ENCODE results near the gene TTC7B.

Gene TTC7B

DNA sequence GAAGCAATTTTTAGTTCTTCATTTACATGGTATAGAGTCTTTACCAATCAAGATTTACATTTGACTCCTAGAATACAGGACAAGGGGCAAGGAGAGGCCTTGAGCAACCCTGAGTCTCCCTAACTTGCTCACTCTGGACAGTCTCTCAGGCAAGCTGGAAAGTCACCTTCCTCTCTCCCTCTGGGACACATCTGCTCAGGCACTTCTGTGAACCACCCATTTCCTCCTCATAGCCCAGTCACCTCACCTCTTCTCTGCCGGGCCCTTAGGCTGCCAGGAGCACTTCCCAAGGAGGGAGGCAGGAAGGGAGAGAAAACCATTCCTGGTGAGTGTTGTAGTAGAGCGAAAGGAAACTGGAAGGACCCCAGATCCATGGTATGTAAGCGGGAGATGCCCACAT lies 202.8 kb downstream of the TTC7B start:
- no peak for FAIRE-seq

DNA sequence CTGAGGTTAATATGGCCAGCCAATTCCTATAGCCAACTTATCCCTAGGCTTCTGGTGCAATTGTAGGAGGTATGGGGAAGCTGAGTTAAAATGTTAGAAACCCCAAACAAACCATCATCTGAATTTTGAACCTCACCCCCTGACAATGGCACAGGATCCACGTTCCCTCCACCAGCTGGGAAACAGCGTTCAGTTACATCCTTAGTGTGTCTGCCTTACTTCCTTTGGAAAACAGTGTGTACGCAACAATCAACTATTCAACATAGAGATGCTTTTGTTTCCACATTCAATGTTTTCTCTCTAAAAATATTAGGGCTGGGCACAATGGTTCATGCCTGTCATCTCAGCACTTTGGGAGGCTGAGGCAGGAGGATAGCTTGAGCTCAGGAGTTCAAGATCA lies 203.4 kb downstream of the TTC7B start:
- FAIRE-seq = no peak

DNA sequence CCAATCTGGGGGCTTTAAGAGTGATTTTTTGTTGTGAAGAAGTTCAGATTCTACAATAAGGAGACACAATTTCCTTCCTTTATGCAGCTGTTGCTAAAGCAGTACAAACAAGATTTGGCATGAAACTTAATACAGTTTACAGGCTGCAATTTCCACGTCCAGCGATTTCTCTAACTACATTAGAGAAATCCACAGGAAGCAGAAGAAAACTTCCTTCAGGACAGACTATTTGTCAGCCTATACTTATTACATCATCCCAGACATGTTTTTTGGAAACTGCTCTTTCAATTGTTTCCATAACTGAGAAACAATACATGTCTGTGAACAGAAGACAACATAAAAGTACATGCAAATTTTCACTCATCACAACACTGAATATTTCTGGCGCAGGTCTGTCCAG lies 204.3 kb downstream of the TTC7B start:
- no peak for FAIRE-seq

DNA sequence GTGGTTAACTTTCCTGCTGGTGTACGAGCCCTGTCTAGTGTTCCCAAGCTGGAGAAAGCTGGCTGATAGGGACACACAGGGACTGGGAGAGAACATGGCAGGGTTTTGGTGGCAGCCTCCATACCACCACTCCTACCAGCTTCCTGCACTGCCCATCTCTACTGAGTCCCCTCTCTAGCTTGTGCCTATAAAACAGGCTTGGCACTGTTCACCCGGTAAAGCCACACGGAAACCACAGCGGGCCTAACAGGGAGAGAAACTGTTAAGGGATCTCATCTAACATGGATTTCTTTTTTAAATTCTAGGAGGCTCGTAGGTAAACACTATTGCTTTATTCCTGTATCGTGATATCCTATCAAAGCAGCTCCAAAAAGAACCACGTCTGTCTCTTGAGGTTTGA lies 204.7 kb downstream of the TTC7B start:
- no peak for FAIRE-seq

DNA sequence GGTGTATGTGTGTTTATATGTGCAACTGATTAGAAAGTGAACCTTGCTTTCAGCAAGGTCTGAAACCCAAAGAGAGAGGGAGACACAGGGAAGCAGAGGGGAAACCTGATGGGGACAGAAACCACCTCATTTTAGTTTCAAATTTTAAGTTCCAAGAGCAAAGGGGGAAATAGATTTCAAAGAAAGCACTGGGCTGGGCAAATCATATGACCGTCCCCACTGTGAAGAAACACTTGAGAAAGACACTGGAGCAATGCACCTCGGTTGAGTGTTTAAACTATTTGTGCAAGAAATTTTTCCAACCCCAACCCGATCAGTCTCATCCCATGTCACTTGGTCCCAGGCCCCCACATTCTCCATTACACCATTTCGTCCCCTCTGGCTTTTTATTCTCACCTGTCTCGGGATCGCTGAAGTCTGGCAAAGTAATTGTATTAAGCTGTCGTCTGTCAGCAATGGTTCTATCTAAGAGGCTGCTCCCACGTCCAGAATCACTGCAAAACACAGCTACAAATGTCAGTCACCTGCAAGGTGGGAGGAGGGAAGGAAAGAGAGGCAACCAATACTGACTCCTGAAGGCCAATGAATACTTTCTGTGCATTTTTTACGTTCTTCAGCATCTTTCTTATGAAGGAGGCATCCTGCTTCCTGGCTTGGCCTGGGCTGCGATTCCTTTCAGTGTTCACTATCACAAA lies 205.7 kb downstream of the TTC7B start:
- FAIRE-seq = no peak

DNA sequence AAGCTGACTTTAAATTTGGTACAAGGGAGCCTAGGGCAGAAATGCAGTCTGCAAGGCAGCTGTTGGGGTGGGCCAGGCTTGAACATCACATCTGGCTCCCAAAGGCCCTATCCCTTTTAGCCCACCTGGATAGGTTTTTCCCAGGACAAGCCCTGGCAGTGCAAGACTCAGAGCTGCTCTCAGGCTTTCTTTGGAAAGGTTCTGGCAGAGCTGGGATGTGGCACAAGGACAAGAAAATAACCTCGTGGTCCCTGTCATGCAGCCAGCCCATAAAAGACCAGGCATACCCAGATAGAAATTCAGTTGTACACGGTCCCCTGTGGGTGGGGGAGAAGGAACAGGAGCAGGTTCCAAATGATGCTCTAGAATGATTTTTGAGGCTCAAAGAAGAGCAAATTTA lies 206.9 kb downstream of the TTC7B start:
- no peak for FAIRE-seq

DNA sequence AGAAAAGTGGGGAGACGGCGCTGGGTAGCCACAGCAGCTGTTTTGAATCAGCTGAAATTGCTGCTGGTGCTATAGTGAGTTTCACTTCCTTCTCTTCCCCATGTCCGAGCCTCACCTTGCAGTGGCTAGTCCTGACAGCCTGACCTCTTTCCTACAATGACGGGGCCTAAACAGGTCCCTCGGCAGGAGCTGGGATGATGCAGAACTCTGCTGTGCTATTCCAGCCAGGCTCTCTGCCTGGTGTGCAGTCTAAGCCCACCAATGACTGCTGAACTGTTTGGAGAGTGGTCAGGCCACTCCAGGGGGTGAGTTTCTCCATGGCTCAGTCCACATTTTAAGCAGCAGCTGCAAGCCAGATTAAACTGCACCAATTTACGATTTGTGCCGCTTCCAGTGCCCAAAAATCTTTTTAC lies 207.3 kb downstream of the TTC7B start:
- no peak for FAIRE-seq

DNA sequence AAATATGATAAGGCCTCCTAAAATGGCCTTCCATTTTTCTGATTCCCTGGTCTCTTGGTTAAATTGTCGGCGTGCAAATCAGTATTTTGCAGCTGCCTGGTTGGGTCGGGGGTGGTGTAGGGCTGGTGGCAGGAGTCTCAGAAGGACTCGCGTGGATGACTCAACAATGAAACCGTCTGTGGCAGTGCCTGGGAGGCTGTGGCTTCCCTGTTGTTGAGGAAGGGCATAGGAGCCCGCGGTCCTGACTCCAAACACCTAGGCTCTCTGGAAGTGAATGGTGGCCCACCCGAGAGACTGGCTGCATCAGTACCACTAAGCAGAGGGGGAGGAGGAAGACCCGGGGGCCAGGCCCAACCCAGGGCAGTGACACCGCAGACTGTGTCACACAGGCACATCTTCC lies 207.9 kb downstream of the TTC7B start:
- no peak for FAIRE-seq

DNA sequence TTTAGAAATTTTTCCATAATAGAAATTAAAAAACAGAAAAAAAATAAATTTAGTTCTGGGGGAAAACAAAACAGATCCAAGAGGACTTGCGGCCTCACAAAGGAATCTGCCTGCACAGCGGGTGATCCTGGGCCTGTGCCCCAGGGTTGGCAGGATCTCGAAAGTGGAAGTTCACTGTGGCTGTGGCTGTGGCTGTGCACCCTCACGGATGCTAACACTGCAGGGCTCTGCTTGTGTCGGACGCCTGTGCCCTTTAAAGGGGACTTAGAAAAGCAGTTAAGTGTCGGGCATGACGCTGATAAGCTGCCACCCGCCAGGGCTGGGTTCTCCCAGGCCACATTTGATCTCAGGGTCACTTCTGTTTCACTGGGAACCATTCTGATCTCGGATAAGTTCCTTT lies 209.1 kb downstream of the TTC7B start:
- FAIRE-seq = no peak

DNA sequence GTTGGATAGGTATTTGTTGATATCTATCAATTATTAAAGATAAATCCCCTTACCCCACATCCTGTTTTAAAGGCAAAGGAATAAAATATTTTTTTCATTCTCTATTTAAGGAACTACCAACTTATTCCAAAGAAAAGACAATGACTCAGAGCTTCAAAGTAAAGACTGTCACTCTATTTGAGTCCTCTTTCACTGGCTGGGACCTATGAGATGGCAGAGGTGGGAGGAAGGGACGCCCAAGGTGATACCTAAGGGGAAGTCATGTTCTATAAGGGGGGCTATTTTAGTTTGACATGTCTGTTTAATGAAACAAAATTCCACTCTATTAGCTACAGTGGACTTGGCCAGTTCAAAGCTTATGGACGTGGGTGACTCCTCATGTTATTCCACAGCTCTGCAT lies 209.8 kb downstream of the TTC7B start:
- no peak for FAIRE-seq

DNA sequence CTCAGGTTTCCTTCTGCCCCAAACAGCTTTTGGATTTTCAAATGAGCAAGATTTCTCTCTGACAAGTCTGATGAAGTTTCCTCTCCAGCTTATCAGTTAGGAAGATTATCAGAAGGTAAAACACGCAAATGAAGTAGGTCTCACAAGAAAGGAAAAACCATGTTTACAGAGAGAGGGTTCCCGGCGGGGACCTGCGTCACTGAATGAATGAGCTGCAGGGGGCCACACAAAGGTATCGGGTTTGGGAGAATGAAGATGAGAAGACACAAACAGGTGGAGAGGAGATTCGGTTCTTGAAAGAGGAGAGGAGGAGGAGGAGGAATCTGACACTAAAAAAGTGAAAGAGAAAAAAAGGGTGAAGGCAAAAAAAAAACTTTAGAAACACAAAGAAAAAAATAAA lies 210.8 kb downstream of the TTC7B start:
- FAIRE-seq = no peak

DNA sequence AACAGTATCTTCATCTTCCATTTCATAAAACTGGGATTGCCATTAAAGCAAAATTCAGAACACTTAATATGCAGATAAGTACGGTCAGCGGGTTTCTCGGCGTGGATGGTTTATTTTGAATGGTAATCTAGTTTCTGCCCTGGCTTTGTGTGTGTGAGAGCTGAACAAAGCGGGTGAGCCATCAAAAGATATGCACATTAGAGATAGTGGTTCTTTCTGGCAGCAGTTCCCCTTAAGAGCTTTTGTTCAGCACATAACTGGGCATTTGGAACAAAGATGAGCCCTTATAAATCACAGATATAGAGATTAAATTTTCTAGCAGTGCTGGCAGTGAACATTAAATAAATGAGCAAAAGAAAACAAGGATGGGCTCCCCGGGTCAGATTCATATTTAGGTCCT lies 211.9 kb downstream of the TTC7B start:
- FAIRE-seq = no peak

DNA sequence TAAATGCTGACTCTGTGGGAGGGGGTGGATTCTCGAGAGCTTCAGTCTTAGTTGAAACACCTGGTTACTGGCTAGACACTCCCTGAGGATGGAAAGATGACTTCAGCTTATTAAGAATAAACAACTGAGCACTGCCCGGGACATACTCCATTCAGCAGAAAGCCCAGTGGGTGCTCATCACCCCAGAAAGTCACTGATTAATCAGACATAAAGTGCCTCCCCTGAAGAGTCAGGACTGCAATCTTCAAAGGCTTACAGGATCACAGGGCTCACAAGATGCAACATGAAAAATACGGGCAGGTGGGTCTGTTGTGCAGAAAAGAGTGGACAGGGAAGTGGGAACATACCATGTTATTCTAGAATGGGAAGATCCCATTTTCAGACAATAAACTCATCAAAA lies 212.4 kb downstream of the TTC7B start:
- no peak for FAIRE-seq

DNA sequence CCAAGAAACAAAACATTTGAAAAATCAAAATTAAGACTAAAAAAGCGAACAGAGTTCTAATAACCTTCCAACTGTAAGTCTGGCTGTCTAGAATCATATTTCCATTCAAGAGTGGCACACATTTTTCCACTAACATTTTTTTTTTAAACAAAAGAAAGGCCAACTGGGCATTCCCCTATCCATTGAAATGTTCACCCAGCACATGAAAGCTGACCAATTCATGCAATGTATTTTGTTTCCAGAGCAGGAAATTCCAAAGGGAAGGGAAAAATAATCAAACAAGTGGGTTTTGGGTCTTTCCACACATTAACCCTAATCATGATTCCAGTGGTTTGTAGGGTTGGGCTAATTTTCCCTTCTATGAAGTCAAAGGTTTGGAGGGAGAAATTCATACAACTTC lies 212.9 kb downstream of the TTC7B start:
- no peak for FAIRE-seq

DNA sequence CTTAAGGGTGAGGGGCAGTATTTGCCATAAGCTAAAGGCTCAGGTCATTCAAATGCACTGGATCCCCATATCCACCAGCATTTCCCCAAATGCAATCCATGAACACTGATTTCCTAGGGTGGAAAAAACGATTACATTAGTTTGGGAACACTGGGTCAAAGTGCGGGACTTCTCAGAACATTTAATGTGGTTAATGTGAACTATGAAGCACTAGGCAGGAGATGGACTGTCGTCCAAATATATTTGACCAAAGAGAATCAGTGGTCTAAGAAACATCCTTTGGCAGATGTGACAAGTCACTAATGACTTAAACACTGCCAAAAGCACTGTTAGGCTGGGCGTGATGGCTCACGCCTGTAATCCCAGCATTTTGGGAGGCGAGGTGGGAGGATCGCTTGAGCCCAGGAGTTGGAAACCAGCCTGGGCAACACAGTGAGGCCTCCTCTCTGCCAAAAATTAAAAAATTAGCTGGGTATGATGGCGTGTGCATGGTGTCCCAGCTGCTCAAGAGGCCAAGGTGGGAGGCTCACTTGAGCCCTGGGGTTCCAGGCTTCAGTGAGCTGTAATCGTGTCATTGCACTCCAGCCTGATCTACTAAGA lies 214.0 kb downstream of the TTC7B start:
- FAIRE-seq = no peak

DNA sequence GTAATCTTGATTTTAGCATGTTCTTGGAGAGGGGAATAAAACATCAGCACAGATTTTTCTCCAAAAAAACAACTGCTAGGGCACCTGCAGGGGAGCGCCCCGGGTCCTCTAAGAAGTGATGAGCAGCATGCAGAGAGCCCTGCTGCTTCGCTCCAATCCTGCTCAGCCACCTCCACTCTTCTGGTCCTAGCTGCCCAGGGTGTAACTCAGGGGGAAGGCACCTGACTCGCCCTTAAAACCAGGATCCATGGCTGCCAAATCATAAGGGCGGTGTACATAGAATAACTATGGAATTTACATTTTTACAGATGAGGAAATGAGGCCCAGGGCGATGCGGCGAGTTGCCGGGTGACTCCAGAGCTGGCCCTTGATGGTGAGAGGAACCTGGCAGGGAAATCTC lies 214.7 kb downstream of the TTC7B start:
- FAIRE-seq = no peak

DNA sequence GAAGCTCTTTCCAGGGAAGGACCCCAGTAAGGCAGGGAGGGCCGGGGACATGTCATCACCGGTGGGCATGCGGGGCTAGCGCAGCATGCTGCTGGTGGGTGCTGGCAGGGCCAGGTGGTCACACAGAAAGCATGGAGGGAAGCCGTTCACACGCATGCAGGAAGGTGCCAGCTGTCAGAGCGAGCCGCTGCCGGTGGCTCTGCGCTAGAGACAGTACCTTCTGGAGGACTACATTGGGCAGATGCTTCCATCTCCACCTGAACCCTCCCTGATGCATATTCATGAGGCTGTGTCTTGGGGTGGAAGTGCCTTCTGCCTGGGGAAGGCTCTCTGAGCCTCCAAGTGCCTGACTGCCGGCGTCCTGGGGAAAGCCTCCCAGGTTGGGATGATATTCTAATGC lies 215.6 kb downstream of the TTC7B start:
- no peak for FAIRE-seq

DNA sequence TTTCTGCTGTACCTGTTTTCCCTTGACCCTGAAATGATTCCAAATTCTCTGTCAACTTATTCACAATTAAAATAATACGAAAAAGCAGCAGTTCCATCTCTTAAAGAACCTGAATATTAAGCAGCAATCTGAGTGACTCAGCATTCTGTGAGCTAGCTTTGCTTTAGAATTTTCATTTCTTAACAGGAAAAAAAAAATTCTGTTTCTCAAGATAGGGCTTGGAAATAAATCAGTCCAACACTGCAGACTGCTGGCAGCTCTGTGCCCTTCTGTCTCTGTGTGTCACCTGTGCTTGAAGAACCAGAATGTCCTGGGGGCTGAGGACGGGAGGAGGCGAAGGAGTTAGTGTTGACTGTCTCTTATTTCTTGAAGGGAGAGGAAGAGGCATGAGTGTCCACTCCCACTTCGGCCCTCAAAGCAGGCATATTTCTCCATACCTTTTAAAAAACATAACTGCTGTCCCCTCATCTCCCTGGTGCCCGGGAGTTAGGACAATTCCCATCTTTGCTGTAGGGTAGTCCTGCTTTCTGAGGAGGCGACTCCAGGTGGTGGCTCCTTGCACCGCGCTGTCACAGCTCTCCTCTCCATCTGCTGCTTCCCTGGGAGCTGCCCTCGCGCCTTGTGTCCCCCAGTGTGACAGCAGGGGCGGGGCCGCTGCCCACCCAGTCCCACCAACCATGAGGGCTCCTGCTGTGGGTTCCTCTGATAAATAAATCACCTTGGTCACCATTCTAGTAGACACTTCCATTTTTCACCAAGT lies 216.3 kb downstream of the TTC7B start:
- no peak for FAIRE-seq

DNA sequence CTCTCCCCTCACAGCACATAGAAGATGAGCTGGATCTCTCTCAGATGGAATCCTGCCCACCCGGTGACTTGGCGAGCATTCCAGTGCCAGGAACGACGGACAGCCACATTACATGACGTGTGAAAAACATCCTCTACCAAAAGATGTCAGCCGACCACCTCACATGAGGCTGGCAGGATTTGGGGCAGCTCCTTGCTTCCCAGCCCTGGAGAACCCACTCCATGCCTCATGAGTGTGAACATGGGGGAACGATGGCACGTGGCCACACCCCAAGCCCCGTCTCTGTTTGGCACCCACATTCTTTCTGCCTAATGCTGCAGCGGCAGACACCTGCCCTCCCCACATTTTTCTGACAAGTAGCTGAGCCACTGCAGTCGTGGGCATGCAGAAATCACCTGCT lies 216.9 kb downstream of the TTC7B start:
- no peak for FAIRE-seq

DNA sequence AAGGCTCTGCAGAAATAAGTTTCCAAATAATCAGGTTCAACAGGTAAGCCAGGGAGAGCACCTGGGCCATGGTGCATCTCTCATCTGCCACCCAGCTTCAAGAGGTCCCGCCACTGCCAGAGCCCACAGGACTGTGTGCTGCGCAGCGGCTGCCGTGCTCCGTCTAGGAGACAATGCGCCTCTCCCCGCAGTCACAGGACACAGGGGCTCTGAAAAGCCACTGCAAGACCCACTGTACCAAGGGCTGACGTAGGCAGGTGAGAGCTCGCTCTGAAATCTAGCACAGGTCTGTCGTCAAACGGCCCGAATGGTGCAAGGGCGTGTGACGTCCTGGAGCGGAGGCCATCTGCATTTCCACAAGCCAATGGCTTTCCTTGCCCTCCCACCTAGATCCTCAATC lies 218.3 kb downstream of the TTC7B start:
- no peak for FAIRE-seq

DNA sequence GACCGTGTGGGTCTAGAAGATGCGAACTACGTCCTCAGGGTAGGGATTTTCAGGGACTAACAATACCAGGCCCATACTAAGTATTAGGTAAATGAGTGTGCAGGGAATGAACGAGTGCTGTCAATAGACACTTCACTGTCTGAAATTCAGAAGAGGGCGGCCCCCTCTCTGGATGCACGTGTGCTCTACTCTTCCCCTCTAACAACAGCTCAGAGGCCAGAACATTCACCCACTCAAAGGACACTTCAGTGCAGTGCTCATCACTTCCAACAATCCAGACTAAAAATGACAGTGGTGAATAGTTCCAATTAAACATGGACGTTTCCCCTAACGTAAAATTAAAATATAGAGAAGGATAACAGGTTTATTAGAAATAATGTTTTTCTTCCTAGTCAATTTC lies 219.5 kb downstream of the TTC7B start:
- FAIRE-seq = no peak

DNA sequence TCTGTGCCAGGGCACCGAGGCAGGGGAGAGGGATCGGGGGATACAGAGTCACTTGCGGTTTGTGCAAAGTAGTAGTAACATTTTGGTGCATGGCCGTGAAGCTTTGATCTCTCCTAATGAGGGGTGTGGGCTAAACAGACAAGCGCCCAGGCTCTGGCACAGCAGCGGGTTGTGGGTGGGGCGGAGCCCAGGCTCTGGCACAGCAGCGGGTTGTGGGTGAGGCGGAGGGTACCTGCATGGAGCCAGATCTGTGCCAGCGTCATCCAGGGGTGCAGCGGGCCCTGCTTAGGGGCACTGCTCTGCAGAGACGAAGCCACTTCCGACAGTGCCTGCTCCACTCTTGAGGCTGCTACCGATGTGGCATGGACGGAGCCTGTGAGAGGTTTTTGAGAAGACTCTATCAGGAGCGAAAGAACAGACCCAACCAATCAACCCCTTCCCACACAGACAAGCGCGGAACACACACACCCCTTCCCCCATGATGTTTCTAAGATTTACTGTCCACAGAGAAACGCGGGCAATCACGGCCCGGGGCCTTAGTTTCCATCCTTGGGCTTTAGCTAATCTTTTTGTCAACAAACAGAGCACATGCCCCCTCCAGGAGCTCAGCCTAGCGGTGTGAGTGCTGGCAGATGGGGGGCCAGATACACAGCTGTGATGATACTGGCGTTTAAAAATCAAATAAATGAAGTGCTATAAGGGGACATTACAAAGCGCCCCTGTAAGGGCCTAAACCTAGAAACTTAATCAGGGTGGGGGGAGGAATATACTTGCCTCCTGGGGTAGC lies 222.8 kb downstream of the TTC7B start:
- no peak for FAIRE-seq

DNA sequence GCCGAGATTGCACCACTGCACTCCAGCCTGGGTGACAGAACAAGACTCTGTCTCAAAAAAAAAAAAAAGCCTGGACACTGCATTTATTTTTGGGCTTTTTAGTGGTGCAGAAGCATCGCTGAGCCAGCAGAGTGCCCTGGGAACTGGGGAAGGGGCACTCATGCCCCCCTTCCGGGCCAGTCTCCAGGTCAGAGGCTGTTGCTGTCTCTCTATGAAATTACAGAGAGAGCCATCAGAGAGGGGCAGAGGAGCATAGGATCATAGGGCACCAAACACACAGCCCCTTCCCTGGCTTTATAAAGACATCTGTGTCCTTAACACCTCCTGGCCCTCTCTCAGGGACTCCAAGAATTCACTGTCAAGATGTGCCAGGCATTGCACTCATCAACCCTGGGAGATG lies 223.6 kb downstream of the TTC7B start:
- no peak for FAIRE-seq

DNA sequence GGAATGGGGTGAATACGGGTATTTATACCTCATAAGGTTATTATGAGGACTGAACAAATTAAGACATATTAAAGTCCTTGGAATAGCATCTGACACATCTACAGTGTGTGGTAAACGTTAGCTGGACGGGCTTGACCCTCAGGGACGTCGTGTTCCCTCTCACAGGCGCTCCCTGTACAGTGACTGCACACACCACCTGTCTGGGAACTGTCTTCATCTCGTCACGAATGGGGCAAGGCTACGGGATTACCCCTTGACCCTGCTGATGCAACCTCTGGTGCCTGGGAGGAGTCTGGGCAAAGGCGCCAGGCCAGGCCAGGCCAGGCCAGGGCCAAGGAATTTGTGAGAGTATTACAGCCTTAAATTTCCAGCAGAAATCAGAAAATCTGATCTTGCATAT lies 228.3 kb downstream of the TTC7B start:
- no peak for FAIRE-seq

All from colon (tissue), 2 donors.